Left lung (tissue), 10 donors: ENCODE results near the gene ESYT3. TPM values are rescaled to one million over a fixed set of nuclear protein-coding genes. Genes with fewer than 3 reads are reported as not detected.
A peak's percentile ranks its signal among the peaks of the same experiment; 100 is the strongest.

Experiments used
- ATAC-seq: fragments of 200-7000 bp; cut with Tn5 transposase; one replicate; pipeline ENCODE4 v1.9.1; 2020; ENCODE audit warnings: moderate library complexity
- DNase-seq, 4 donors: peaks; one replicate each; pipeline ENCODE4 v3.0.0-alpha.2; 2013 to 2020
- H3K27ac ChIP-seq, 2 donors: fragments of 200-600 bp; sonication (generic) in 1 of 2; one replicate each; pipeline versions ENCODE4 v1.5.0 to v1.8.0; 2020 to 2021
- H3K27me3 ChIP-seq, 2 donors: fragments of 200-600 bp; sonication (generic) in 1 of 2; one replicate each; pipeline versions ENCODE4 v1.5.0 to v1.8.0; 2020 to 2021
- H3K36me3 ChIP-seq, 2 donors: fragments of 200-600 bp; sonication (generic) in 1 of 2; one replicate each; pipeline versions ENCODE4 v1.5.0 to v1.8.0; 2020 to 2021
- H3K4me1 ChIP-seq, 2 donors: fragments of 200-600 bp; one replicate each; pipeline ENCODE4 v1.8.0; 2021
- H3K4me3 ChIP-seq, 2 donors: fragments of 200-600 bp; sonication (generic) in 1 of 2; one replicate each; pipeline versions ENCODE4 v1.5.0 to v1.8.0; 2020 to 2021; ENCODE audit warnings: mild to moderate bottlenecking in 1 of 2
- H3K9me3 ChIP-seq, 2 donors: fragments of 200-600 bp; sonication (generic) in 1 of 2; one replicate each; pipeline versions ENCODE4 v1.5.0 to v1.8.0; 2020 to 2021
- intact Hi-C, 2 donors: fragments of 100-400 bp; cut with DNase I; formaldehyde crosslinking; loops; one replicate each; pipeline versions ENCODE4 v1.11.2 to v1.14.2; 2022
- polyA plus RNA-seq, 6 donors: library from polyadenylated mRNA; unstranded; fragments of 120-200 nt; gene quantifications; one replicate each; pipeline ENCODE4 v1.2.1, GENCODE V29; 2013; ENCODE audit not compliant: insufficient read length in 6 of 6
- total RNA-seq, 2 donors: library from RNA; stranded (reverse); fragmentation: NEBNext Ultra II Directional; extraction: Animal tissue kit (Norgen Biotek cat#: 25700); gene quantifications; one replicate each; pipeline ENCODE4 v1.2.1, GENCODE V29; 2021
- TF ChIP-seq, protein P1 (sequence below), 2 donors: fragments of 200-600 bp; sonication (generic) in 1 of 2; IDR thresholded peaks; one replicate each; pipeline versions ENCODE4 v1.5.0 to v1.8.0; 2021; ENCODE audit warnings: antibody characterized with exemption in 2 of 2
- donor health status: DM: no; HTN: yes; CAD: no.
- donor health status: DM: no; HTN: no; CAD: no.

Gene ESYT3
- total and polyA plus RNA-seq, 8 donors: 18.7 to 44.4 (median 37.4) TPM

DNA sequence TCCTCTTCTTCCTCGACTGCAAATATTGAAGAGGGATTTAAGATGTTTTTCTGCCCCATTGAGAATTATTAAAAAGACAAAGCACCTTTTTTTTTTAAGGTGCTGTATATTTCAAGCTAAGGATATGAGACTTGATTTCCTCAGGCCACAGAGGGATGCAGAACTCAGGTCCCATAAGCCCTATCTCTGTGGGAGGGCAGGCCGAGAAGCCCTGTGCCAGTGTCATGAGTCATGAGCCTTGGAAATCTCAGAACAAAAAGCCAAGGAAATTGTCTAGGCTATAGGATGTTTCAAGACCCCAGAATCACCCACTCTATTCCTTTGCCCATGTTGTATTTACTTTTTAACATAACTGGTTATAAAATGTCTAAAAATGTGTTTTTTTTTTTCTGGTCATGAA, 7.3 kb downstream of the ESYT3 start:
- Histone ChIP-seq H3K4me3 (no peak overlapping the region), H3K27me3 (peaks cover 0 to 7% of the 10 kb centered on the region in 2 donors), H3K9me3 (no peaks in the 10 kb centered on the region), H3K27ac (no peak overlapping the region), H3K4me1 (peaks cover 6 to 11% of the 10 kb centered on the region in 2 donors), H3K36me3 (no peaks in the 10 kb centered on the region)
- DNase-seq (no peak), ATAC-seq (no peak)
- TF ChIP-seq, protein P1, sequence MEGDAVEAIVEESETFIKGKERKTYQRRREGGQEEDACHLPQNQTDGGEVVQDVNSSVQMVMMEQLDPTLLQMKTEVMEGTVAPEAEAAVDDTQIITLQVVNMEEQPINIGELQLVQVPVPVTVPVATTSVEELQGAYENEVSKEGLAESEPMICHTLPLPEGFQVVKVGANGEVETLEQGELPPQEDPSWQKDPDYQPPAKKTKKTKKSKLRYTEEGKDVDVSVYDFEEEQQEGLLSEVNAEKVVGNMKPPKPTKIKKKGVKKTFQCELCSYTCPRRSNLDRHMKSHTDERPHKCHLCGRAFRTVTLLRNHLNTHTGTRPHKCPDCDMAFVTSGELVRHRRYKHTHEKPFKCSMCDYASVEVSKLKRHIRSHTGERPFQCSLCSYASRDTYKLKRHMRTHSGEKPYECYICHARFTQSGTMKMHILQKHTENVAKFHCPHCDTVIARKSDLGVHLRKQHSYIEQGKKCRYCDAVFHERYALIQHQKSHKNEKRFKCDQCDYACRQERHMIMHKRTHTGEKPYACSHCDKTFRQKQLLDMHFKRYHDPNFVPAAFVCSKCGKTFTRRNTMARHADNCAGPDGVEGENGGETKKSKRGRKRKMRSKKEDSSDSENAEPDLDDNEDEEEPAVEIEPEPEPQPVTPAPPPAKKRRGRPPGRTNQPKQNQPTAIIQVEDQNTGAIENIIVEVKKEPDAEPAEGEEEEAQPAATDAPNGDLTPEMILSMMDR (IDR thresholded peaks at IDR 0.05): no peak
- intact Hi-C loops: no loop called here

DNA sequence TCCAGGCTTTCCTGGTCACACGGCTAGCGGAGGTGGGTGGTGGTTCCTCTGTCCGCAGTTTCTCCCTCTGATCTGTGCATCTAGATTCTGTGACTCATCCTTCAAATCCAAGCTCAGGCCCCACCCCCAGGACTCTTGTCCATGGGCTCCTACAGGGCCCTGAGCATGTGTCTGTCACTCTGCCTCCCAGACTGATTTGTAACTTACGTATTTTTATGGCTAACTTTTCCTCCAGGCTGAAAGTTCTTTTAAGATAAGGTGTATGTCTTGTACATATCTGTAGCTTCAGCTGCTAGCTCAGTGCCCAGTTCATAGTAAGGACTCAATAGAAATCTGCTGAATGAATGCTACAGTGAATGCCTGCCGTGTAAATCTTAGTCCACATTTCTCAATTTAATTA, 8.0 kb downstream of the ESYT3 start:
- H3K27me3 ChIP-seq: no peaks in the 10 kb centered on the region
- DNase-seq (no peak), ATAC-seq (peak; percentile 20)
- H3K36me3 ChIP-seq: no peaks in the 10 kb centered on the region
- TF ChIP-seq, protein P1 (IDR thresholded peaks at IDR 0.05): no peak
- H3K4me1 ChIP-seq: peaks cover 6 to 11% of the 10 kb centered on the region in 2 donors
- intact Hi-C loops: no loop called here
- H3K9me3 ChIP-seq: no peaks in the 10 kb centered on the region
- no peak overlapping the region for H3K4me3 ChIP-seq
- no peak overlapping the region for H3K27ac ChIP-seq

DNA sequence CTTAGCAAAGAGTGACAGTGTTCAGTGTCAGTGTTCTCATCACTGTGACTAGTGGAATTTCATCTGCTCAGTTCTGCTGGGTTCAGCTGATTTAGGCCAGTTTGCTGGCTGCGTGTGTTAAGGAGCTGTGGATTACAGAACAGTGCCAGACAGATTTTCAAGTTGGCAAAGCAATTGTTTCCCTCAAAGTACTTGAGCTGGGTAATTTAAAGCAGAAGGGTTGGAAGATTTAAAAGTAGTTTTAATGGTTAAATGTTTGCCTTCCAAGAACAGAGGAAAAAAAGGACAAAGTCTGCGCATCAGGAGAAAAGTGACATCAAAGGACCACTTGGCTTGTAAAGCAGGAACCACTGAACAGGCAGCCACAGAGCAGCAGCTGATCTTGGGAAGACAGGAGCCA, 8.7 kb downstream of the ESYT3 start:
- Histone ChIP-seq H3K27me3 (no peaks in the 10 kb centered on the region), H3K4me3 (no peak overlapping the region), H3K4me1 (peaks cover 6 to 11% of the 10 kb centered on the region in 2 donors), H3K9me3 (no peaks in the 10 kb centered on the region), H3K36me3 (no peaks in the 10 kb centered on the region), H3K27ac (no peak overlapping the region)
- ATAC-seq (no peak), DNase-seq (no peak)
- TF ChIP-seq, protein P1 (IDR thresholded peaks at IDR 0.05): no peak
- intact Hi-C loops: no loop called here

DNA sequence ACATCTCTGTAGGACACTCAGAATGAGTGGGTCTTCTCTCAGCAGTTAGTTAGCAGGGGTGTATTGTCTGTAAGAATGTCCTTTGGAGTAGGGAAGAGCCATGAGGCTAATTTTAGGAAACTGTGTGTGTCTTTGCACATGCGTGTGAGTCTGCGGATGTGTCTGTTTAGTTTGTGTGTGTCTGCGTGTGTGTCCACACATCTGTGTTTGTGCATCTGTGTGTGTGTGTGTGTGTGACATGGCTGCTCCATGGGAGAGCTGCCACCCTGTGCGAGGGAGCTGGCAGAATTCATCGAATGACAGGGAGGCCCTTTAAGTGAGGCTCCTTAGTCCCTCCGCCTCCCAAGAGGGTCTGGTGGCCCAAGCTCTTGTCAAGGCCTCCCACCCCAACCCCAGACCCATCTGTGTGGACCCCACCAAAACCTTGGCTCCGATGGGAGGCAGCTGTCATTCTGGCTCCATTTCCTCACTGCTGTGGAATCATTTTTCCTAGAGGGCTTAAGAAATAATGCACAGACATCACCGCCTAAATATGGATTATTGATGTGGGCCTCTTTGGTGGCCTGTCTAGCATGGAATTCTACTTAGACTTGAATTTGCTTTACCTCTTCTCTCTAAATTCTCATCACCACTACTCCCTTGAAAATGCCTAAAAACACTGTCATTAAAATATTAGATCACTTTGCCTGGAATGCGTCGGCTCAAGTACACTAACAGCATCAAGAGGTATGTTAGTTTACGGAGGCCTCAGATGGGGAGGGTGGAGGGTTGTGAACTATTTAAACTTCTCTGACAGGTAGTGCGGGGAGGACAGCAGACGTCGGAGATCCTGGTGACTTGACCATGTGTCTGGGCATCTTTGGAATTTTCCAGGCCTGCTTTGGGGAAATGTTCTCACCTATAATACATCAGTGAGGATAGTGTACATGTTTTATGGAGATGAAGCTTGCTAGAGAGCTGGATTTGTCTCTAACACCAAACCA, 9.4 kb downstream of the ESYT3 start:
- Histone ChIP-seq H3K36me3 (no peaks in the 10 kb centered on the region), H3K4me1 (peaks cover 6 to 11% of the 10 kb centered on the region in 2 donors), H3K4me3 (no peak overlapping the region), H3K27ac (no peak overlapping the region), H3K27me3 (no peaks in the 10 kb centered on the region), H3K9me3 (no peaks in the 10 kb centered on the region)
- intact Hi-C loops: no loop called here
- peak; percentile 51 for ATAC-seq
- TF ChIP-seq, protein P1 (IDR thresholded peaks at IDR 0.05): no peak
- no peak for DNase-seq

DNA sequence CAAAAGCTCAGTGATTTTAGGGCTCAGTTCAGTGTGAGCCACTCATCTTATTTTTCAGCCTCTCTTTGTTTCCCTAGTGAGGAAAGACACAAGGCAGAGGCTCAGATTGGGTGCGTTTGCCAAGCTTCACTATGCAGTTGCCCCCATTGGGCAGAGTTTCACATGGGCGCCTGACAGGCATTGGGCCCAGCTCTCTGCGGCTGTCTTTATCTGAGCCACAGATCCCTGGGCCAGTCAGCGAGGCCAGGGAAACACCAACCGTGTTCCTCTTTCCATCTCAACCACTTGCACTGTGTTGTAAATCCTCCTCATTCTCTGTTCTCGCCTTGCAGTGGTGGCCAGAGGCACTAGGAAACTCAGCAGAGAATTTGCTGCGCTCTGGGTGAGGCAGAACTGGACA, 10.8 kb downstream of the ESYT3 start:
- TF ChIP-seq, protein P1 (IDR thresholded peaks at IDR 0.05): no peak
- DNase-seq: no peak
- intact Hi-C loops: no loop called here
- no peak overlapping the region for H3K4me3 ChIP-seq
- H3K4me1 ChIP-seq: peaks cover 6 to 11% of the 10 kb centered on the region in 2 donors
- ATAC-seq: no peak
- no peaks in the 10 kb centered on the region for H3K27me3 ChIP-seq
- no peak overlapping the region for H3K27ac ChIP-seq
- H3K36me3 ChIP-seq: no peaks in the 10 kb centered on the region
- H3K9me3 ChIP-seq: no peaks in the 10 kb centered on the region
